Right atrium auricular region (tissue), 2 donors: ENCODE measurements around the gene BSN. TPM values are rescaled to one million over a fixed set of nuclear protein-coding genes. Genes with fewer than 3 reads are reported as not detected.

Experiments used
- DNase-seq: peaks from one replicate; pipeline ENCODE4 v3.0.0-alpha.2; 2019; ENCODE audit warnings: low spot score
- H3K27ac ChIP-seq, 2 donors: fragments of 200-600 bp; sonication (generic); 1 replicate in 1 of 2; 2 replicates in 1 of 2; pipeline ENCODE4 v1.5.1; 2016 to 2019
- H3K27me3 ChIP-seq, 2 donors: fragments of 200-600 bp; sonication (generic); one replicate each; pipeline versions ENCODE4 v1.5.1 to v1.6.0; 2017 to 2019
- H3K36me3 ChIP-seq: fragments of 200-600 bp; sonication (generic); one replicate; pipeline ENCODE4 v1.5.1; 2016
- H3K4me1 ChIP-seq, 2 donors: fragments of 200-600 bp; sonication (generic); one replicate each; pipeline versions ENCODE4 v1.5.1 to v1.6.0; 2017 to 2019
- H3K4me3 ChIP-seq, 2 donors: fragments of 200-600 bp; sonication (generic); 1 replicate in 1 of 2; 2 replicates in 1 of 2; pipeline ENCODE4 v1.5.1; 2017 to 2019; ENCODE audit warnings: mild to moderate bottlenecking in 1 of 2, moderate library complexity in 1 of 2
- H3K9me3 ChIP-seq, 2 donors: fragments of 200-600 bp; sonication (generic); one replicate each; pipeline ENCODE4 v1.5.1; 2019
- CTCF ChIP-seq, 2 donors: fragments of 200-600 bp; sonication (generic); IDR thresholded peaks; one replicate each; pipeline ENCODE4 v1.5.1; 2019; ENCODE audit warnings: antibody characterized with exemption in 2 of 2
- total RNA-seq, 2 donors: library from RNA; depleted of rRNA; stranded (reverse); fragments of >200 nt; gene quantifications; one replicate each; pipeline ENCODE4 v1.1.0, GENCODE V29; 2016

BSN gene
- total RNA-seq, 2 donors from 2014 or later: 0.41 to 0.63 TPM

- no peak for DNase-seq
- H3K36me3 ChIP-seq: no peaks in the 10 kb centered on the region
- no peaks in the 10 kb centered on the region for H3K27me3 ChIP-seq
- H3K9me3 ChIP-seq: no peaks in the 10 kb centered on the region
- no peak overlapping the region for H3K27ac ChIP-seq
- H3K4me1 ChIP-seq: no peaks in the 10 kb centered on the region
- H3K4me3 ChIP-seq: no peak overlapping the region
- no peak for TF ChIP-seq CTCF (IDR thresholded peaks at IDR 0.05)
These were observed 64.1 kb downstream of the BSN start for GRCh38 chr3:49618412-49618811.

GRCh38 chr3:49619649-49620048 lies 65.4 kb downstream of the BSN start:
- Histone ChIP-seq H3K36me3 (no peaks in the 10 kb centered on the region), H3K9me3 (no peaks in the 10 kb centered on the region), H3K27me3 (no peaks in the 10 kb centered on the region), H3K27ac (no peak overlapping the region), H3K4me3 (no peak overlapping the region), H3K4me1 (no peaks in the 10 kb centered on the region)
- no peak for TF ChIP-seq CTCF (IDR thresholded peaks at IDR 0.05)
- no peak for DNase-seq

DNA sequence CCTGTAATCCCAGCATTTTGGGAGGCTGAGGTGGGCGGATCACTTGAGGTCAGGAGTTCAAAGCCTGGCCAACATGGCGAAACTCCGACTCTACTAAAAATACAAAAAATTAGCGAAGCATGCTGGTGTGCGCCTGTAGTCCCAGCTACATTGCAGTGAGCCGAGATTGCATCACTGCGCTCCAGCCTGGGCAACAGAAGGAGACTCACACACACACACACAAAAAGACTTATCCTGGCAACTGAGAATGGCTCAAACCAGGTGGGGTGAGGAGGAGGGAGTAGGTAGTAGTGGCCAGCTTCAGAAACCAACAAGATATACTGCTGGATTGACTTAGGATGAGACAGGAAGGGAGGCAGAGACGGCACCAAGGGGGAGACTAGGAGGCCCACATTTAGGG lies 66.5 kb downstream of the BSN start:
- TF ChIP-seq CTCF (IDR thresholded peaks at IDR 0.05): no peak
- Histone ChIP-seq H3K4me3 (no peak overlapping the region), H3K27me3 (no peaks in the 10 kb centered on the region), H3K36me3 (no peaks in the 10 kb centered on the region), H3K9me3 (no peaks in the 10 kb centered on the region), H3K4me1 (no peaks in the 10 kb centered on the region), H3K27ac (no peak overlapping the region)
- no peak for DNase-seq

DNA sequence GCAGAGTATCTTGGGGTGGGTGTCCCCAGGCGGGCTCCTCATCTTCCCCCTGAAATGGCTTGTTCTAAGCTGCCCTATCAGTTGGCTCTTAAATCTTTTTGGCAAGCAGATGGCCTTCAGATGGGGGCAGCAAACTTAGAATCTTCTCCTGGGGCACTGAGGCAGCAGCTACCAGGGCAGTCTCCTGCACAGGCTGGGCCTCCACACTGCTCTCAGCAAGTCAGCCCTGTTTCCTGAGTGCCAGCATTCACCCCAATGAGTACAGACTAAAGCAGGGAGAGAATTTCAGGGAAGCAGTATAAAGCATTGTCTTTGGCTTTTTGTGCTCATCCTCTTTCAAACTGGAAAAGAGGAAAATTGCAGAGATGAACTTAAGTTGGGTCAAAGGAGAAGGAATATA lies 68.8 kb downstream of the BSN start:
- TF ChIP-seq CTCF (IDR thresholded peaks at IDR 0.05): no peak
- H3K27me3 ChIP-seq: no peaks in the 10 kb centered on the region
- no peak for DNase-seq
- H3K4me3 ChIP-seq: no peak overlapping the region
- no peaks in the 10 kb centered on the region for H3K36me3 ChIP-seq
- H3K4me1 ChIP-seq: no peaks in the 10 kb centered on the region
- H3K27ac ChIP-seq: no peak overlapping the region
- H3K9me3 ChIP-seq: no peaks in the 10 kb centered on the region

DNA sequence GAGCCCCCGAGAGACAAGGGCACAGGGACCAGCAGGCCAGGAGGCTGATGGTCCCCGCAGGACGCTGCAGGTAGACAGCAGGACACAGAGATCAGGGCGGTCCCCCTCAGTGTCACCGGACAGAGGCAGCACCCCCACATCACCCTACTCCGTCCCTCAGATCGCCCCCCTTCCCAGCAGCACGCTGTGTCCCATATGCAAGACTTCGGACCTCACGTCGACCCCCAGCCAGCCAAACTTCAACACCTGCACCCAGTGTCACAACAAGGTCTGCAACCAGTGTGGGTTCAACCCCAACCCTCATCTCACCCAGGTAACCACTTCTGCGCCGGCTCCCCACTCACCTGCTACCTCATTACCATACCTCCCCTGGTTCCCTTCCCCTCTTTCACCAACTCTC lies 70.8 kb downstream of the BSN start:
- TF ChIP-seq CTCF (IDR thresholded peaks at IDR 0.05): no peak
- Histone ChIP-seq H3K27me3 (no peaks in the 10 kb centered on the region), H3K9me3 (no peaks in the 10 kb centered on the region), H3K36me3 (no peaks in the 10 kb centered on the region), H3K4me1 (no peaks in the 10 kb centered on the region), H3K4me3 (no peak overlapping the region), H3K27ac (no peak overlapping the region)
- no peak for DNase-seq

GRCh38 chr3:49626101-49626581 lies 71.9 kb downstream of the BSN start:
- no peak for DNase-seq
- no peak for TF ChIP-seq CTCF (IDR thresholded peaks at IDR 0.05)
- Histone ChIP-seq H3K27ac (no peak overlapping the region), H3K4me3 (no peak overlapping the region), H3K36me3 (no peaks in the 10 kb centered on the region), H3K4me1 (no peaks in the 10 kb centered on the region), H3K9me3 (no peaks in the 10 kb centered on the region), H3K27me3 (no peaks in the 10 kb centered on the region)
